IMR-90 (cell line): Measurements from ENCODE around the gene FNDC7. TPM values are rescaled to one million over a fixed set of nuclear protein-coding genes. Genes with fewer than 3 reads are reported as not detected.

Source experiments
- ATAC-seq: fragments of 200-7000 bp; cut with Tn5 transposase; 2 replicates; pipeline ENCODE4 v1.9.1; 2020; ENCODE audit warnings: low read depth, mild to moderate bottlenecking, moderate library complexity
- BruUV-seq: library from RNA; stranded (reverse); fragments of 400-500 nt; replicated peaks from 2 replicates; lab custom pipeline; 2021; lab: Mats Ljungman, UMichigan
- CTCF ChIA-PET: fragments of 300-600 bp; formaldehyde crosslinking; extraction: SDS; loops from one replicate; lab custom pipeline; 2021; ENCODE audit warnings: antibody characterized with exemption; lab: Yijun Ruan, JAX
- POLR2A ChIA-PET: fragments of 300-600 bp; sonication (Branson Sonifier 250); formaldehyde crosslinking; loops from one replicate; lab custom pipeline; 2022; ENCODE audit warnings: antibody characterized with exemption; ENCODE audit not compliant: unreplicated experiment; lab: Charles Lee
- DNase-seq: peaks from one replicate; pipeline ENCODE4 v3.0.0; 2013
- H2AFZ ChIP-seq: replicated peaks from 2 replicates; pipeline ENCODE3; 2013; ENCODE audit warnings: low read length, mild to moderate bottlenecking; ENCODE audit not compliant: poor library complexity
- H2AK5ac ChIP-seq: 2 replicates; pipeline ENCODE4 v1.6.1; 2013; ENCODE audit warnings: low read depth, low read length, inconsistent platforms
- H2AK9ac ChIP-seq: replicated peaks from 2 replicates; pipeline ENCODE3; 2013; ENCODE audit warnings: mild to moderate bottlenecking, low read depth, low read length, moderate library complexity; ENCODE audit not compliant: poor library complexity
- H2BK120ac ChIP-seq: 2 replicates; pipeline ENCODE4 v1.6.1; 2013; ENCODE audit warnings: low read depth, low read length, inconsistent platforms
- H2BK15ac ChIP-seq: 3 replicates; pipeline ENCODE4 v1.6.1; 2013; ENCODE audit warnings: low read depth, low read length, inconsistent platforms
- H2BK20ac ChIP-seq: 2 replicates; pipeline ENCODE4 v1.6.1; 2013; ENCODE audit warnings: low read depth, mild to moderate bottlenecking, inconsistent platforms, low read length, moderate library complexity
- H2BK5ac ChIP-seq: 2 replicates; pipeline ENCODE4 v1.6.1; 2013; ENCODE audit warnings: mild to moderate bottlenecking, low read depth, low read length, inconsistent platforms; ENCODE audit not compliant: poor library complexity, severe bottlenecking
- H3K14ac ChIP-seq: replicated peaks from 2 replicates; pipeline ENCODE4 v1.6.1; 2013; ENCODE audit warnings: low read depth, low read length, inconsistent platforms
- H3K18ac ChIP-seq: 2 replicates; pipeline ENCODE4 v1.6.1; 2013; ENCODE audit warnings: low read depth, low read length, control low read depth
- H3K23ac ChIP-seq: 2 replicates; pipeline ENCODE4 v1.6.1; 2013; ENCODE audit warnings: low read depth, low read length, inconsistent platforms
- H3K27ac ChIP-seq: 2 replicates; pipeline ENCODE4 v1.5.1; 2013; ENCODE audit warnings: mild to moderate bottlenecking, control low read depth, low read length; ENCODE audit not compliant: insufficient read depth
- H3K27me3 ChIP-seq: 2 replicates; pipeline ENCODE4 v1.6.1; 2013; ENCODE audit warnings: low read length; ENCODE audit not compliant: control insufficient read depth, insufficient read depth
- H3K36me3 ChIP-seq: 2 replicates; pipeline ENCODE4 v1.6.1; 2013; ENCODE audit warnings: low read length, mixed read lengths; ENCODE audit not compliant: control insufficient read depth, insufficient read depth
- H3K4ac ChIP-seq: 2 replicates; pipeline ENCODE4 v1.6.1; 2013; ENCODE audit warnings: low read depth, low read length, inconsistent platforms
- H3K4me1 ChIP-seq: 2 replicates; pipeline ENCODE4 v1.6.1; 2013; ENCODE audit warnings: low read length, mixed read lengths; ENCODE audit not compliant: control insufficient read depth, insufficient read depth
- H3K4me2 ChIP-seq: 2 replicates; pipeline ENCODE4 v1.6.1; 2013; ENCODE audit warnings: low read depth, mild to moderate bottlenecking, control low read depth, low read length, moderate library complexity
- H3K4me3 ChIP-seq: 2 replicates; pipeline ENCODE4 v1.5.1; 2013; ENCODE audit warnings: low read depth, mild to moderate bottlenecking, control low read depth, low read length, moderate library complexity; ENCODE audit not compliant: insufficient read depth
- H3K56ac ChIP-seq: 2 replicates; pipeline ENCODE4 v1.6.1; 2013; ENCODE audit warnings: low read length, inconsistent platforms; ENCODE audit not compliant: insufficient read depth; ENCODE audit errors: extremely low read depth
- H3K79me1 ChIP-seq, 2 experiments: 2 replicates each; pipeline ENCODE4 v1.6.1; 2013; ENCODE audit warnings: low read length in 2 of 2, inconsistent platforms in 1 of 2, low read depth in 1 of 2
- H3K9ac ChIP-seq: 2 replicates; pipeline ENCODE4 v1.6.1; 2013; ENCODE audit warnings: low read depth, low read length, control low read depth
- H3K9me1 ChIP-seq: 2 replicates; pipeline ENCODE4 v1.6.1; 2013; ENCODE audit warnings: low read length, inconsistent platforms; ENCODE audit not compliant: insufficient read depth
- H3K9me3 ChIP-seq: 2 replicates; pipeline ENCODE4 v1.6.1; 2013; ENCODE audit warnings: low read length; ENCODE audit not compliant: control insufficient read depth, insufficient read depth
- H4K20me1 ChIP-seq: 2 replicates; pipeline ENCODE4 v1.6.1; 2013; ENCODE audit warnings: low read length, inconsistent platforms; ENCODE audit not compliant: insufficient read depth
- H4K5ac ChIP-seq: 2 replicates; pipeline ENCODE4 v1.6.1; 2013; ENCODE audit warnings: mild to moderate bottlenecking, low read depth, low read length, control low read depth
- H4K8ac ChIP-seq, 2 experiments: 2 replicates each; pipeline ENCODE4 v1.6.1; 2013; ENCODE audit warnings: low read depth in 2 of 2, low read length in 2 of 2, control low read depth in 1 of 2, inconsistent platforms in 1 of 2
- H4K91ac ChIP-seq: 2 replicates; pipeline ENCODE4 v1.6.1; 2013; ENCODE audit warnings: low read depth, low read length, inconsistent platforms; ENCODE audit not compliant: insufficient read depth
- BHLHE40 ChIP-seq: fragments of 150-350 bp; IDR thresholded peaks from 2 replicates; pipeline ENCODE4 v1.6.1; 2016; ENCODE audit warnings: mild to moderate bottlenecking, low read depth, low read length
- CEBPB ChIP-seq: IDR thresholded peaks from 2 replicates; pipeline ENCODE4 v1.6.1; 2012; ENCODE audit warnings: low read depth, low read length, improper control_type of control experiment
- MAZ ChIP-seq: IDR thresholded peaks from 2 replicates; pipeline ENCODE4 v1.6.1; 2012; ENCODE audit warnings: low read depth, mild to moderate bottlenecking, low read length, improper control_type of control experiment, moderate library complexity, borderline replicate concordance
- NFE2L2 ChIP-seq: fragments of 150-350 bp; IDR thresholded peaks from 2 replicates; pipeline ENCODE4 v1.6.1; 2016; ENCODE audit warnings: low read depth, mild to moderate bottlenecking, low read length
- POLR2A ChIP-seq: IDR thresholded peaks from 2 replicates; pipeline ENCODE4 v1.6.1; 2012; ENCODE audit warnings: mild to moderate bottlenecking, low read depth, low read length
- WGBS, 2 experiments: methylation state at CpG; one replicate each; pipeline versions ENCODE4 v1.1.5 to v1.1.7; 2013; ENCODE audit warnings: missing lambda C conversion rate in 2 of 2; ENCODE audit not compliant: insufficient read length in 1 of 2; ENCODE audit errors: extremely low coverage in 2 of 2; 5-methylcytosine and 5-hydroxymethylcytosine counted together
- dilution Hi-C: fragments of 300-500 bp; cut with HindIII; formaldehyde crosslinking; loops from one replicate; pipeline ENCODE4 v1.14.3; 2018; ENCODE audit warnings: low sequenced_read_pairs; ENCODE audit not compliant: unreplicated experiment
- in situ Hi-C: fragments of 300-500 bp; cut with MboI; formaldehyde crosslinking; loops from 3 replicates; pipeline ENCODE4 v1.14.3; 2019; ENCODE audit warnings: low sequenced_read_pairs, inconsistent platforms, mixed read lengths
- intact Hi-C: fragments of 100-400 bp; cut with micrococcal nuclease; formaldehyde crosslinking; loops from 2 replicates; pipeline ENCODE4 v1.10.0; 2022
- polyA plus RNA-seq, 3 experiments: library from polyadenylated mRNA; depleted of rRNA; stranded (reverse); fragments of >200 nt; gene quantifications; 2 replicates each; pipeline ENCODE4 v1.2.3, GENCODE V29; 2012; ENCODE audit warnings: low replicate concordance in 1 of 3
- total RNA-seq: library from RNA; depleted of rRNA; stranded (reverse); fragments of >200 nt; gene quantifications from 2 replicates; pipeline ENCODE4 v1.2.3, GENCODE V29; 2012
- TF ChIP-seq, protein P1 (sequence below): fragments of 150-350 bp; IDR thresholded peaks from 2 replicates; pipeline ENCODE4 v1.6.1; 2016; ENCODE audit warnings: low read depth, mild to moderate bottlenecking, low read length, moderate library complexity, borderline replicate concordance

Gene FNDC7
- total and polyA plus RNA-seq, 2 of the 4 experiments (the other 2 are of a cell fraction), result not detected

- Histone ChIP-seq H3K9ac (no peak overlapping the region), H3K27me3 (peaks cover 1% of the 10 kb centered on the region; the same call in 1 of the 2 replicates), H2AK5ac (no peak overlapping the region), H3K18ac (no peak overlapping the region), H3K27ac (no peak overlapping the region), H2BK120ac (no peak overlapping the region), H4K8ac (no peak overlapping the region), H3K4ac (no peak overlapping the region), H3K36me3 (no peaks in the 10 kb centered on the region), H3K4me3 (no peak overlapping the region), H3K79me1 (no peaks in the 10 kb centered on the region), H2BK15ac (no peak overlapping the region), H4K20me1 (no peaks in the 10 kb centered on the region), H4K5ac (no peak overlapping the region), H3K4me1 (no peaks in the 10 kb centered on the region), H2AK9ac (no peak overlapping the region), H4K91ac (no peak overlapping the region), H3K9me1 (no peaks in the 10 kb centered on the region), H3K56ac (no peak overlapping the region), H2AFZ (no peak overlapping the region), H2BK20ac (no peak overlapping the region), H2BK5ac (no peak overlapping the region), H3K14ac (no peak overlapping the region), H3K9me3 (no peaks in the 10 kb centered on the region), H3K4me2 (no peak overlapping the region), H3K23ac (no peak overlapping the region)
- in situ Hi-C loops (no loop called here), dilution Hi-C loops (no loop called here), intact Hi-C loops (no loop called here)
- no TSS peak for BruUV-seq
- DNase-seq (no peak), ATAC-seq (no peak)
- ChIA-PET CTCF (no interaction called here), POLR2A (no interaction called here)
- TF ChIP-seq POLR2A (no peak), NFE2L2 (no peak), CEBPB (no peak), BHLHE40 (no peak), MAZ (no peak)
- TF ChIP-seq, protein P1, sequence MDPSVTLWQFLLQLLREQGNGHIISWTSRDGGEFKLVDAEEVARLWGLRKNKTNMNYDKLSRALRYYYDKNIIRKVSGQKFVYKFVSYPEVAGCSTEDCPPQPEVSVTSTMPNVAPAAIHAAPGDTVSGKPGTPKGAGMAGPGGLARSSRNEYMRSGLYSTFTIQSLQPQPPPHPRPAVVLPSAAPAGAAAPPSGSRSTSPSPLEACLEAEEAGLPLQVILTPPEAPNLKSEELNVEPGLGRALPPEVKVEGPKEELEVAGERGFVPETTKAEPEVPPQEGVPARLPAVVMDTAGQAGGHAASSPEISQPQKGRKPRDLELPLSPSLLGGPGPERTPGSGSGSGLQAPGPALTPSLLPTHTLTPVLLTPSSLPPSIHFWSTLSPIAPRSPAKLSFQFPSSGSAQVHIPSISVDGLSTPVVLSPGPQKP, result no peak
- WGBS, 2 experiments, result no CpG with 5 or more reads among the region's 4 CpGs
Measured at GRCh38 chr1:108729481-108729880, 16.8 kb downstream of the FNDC7 start.
